Mammary epithelial cell (primary cell): ENCODE results near the gene ZNF521.

Experiments used
- EZH2 ChIP-seq: IDR thresholded peaks from 2 replicates; pipeline ENCODE4 v1.6.1; 2012; ENCODE audit warnings: low read length, inconsistent platforms, borderline replicate concordance
- TF ChIP-seq, protein P1 (sequence below), 2 donors: IDR thresholded peaks in 1 of 2; conservative IDR thresholded peaks in 1 of 2; 2 replicates each; pipeline ENCODE4 v1.5.1; 2011 to 2012; ENCODE audit warnings: inconsistent platforms in 2 of 2, low read length in 2 of 2, mild to moderate bottlenecking in 2 of 2, control low read depth in 1 of 2, low read depth in 1 of 2; ENCODE audit not compliant: insufficient read depth in 1 of 2; ENCODE audit errors: extremely low read depth in 1 of 2

DNA sequence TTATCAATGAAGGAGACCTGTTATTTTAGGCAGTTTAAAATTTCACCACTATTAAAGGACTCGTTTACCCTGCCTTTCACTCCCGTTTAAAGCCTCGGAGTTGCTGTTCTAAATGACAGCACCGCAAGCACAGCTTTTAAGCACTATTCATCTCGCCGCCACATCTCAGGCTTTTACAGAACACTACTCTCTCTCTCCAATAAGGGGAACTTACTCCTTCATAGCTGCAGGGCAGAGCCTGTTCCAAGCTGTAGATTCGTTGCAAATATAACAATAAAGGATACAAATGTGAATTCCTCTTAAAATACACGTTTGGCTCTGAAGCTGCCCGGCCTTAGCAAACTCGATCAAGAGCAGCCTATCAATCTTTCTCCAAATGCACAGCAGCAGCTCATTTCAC is 271.8 kb downstream of the ZNF521 start:
- TF ChIP-seq, protein P1, sequence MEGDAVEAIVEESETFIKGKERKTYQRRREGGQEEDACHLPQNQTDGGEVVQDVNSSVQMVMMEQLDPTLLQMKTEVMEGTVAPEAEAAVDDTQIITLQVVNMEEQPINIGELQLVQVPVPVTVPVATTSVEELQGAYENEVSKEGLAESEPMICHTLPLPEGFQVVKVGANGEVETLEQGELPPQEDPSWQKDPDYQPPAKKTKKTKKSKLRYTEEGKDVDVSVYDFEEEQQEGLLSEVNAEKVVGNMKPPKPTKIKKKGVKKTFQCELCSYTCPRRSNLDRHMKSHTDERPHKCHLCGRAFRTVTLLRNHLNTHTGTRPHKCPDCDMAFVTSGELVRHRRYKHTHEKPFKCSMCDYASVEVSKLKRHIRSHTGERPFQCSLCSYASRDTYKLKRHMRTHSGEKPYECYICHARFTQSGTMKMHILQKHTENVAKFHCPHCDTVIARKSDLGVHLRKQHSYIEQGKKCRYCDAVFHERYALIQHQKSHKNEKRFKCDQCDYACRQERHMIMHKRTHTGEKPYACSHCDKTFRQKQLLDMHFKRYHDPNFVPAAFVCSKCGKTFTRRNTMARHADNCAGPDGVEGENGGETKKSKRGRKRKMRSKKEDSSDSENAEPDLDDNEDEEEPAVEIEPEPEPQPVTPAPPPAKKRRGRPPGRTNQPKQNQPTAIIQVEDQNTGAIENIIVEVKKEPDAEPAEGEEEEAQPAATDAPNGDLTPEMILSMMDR (conservative IDR thresholded peaks at IDR 0.05 in 1 of 2, IDR thresholded peaks at IDR 0.05 in 1 of 2; ENCODE audit: extremely low read depth in 1 of 2, insufficient read depth in 1 of 2, low read depth in 1 of 2, low read length in 2 of 2) = no peak
- TF ChIP-seq EZH2 = no peak
